Ishikawa (cell line): ENCODE measurements around the gene ABCA9.

Experiments
- CEBPB ChIP-seq: IDR thresholded peaks from 2 replicates; pipeline ENCODE4 v1.6.1; 2012
- CREB1 ChIP-seq: IDR thresholded peaks from 2 replicates; pipeline ENCODE4 v1.6.1; 2012; ENCODE audit warnings: low read depth
- EGR1 ChIP-seq: IDR thresholded peaks from 2 replicates; pipeline ENCODE4 v1.6.1; 2012
- EP300 ChIP-seq: IDR thresholded peaks from 2 replicates; pipeline ENCODE4 v1.6.1; 2012; ENCODE audit warnings: borderline replicate concordance
- FOXM1 ChIP-seq: IDR thresholded peaks from 2 replicates; pipeline ENCODE4 v1.6.1; 2012; ENCODE audit warnings: low read depth, borderline replicate concordance
- MAX ChIP-seq: IDR thresholded peaks from 2 replicates; pipeline ENCODE4 v1.6.1; 2012
- NFIC ChIP-seq: IDR thresholded peaks from 2 replicates; pipeline ENCODE4 v1.6.1; 2012
- RAD21 ChIP-seq: IDR thresholded peaks from 2 replicates; pipeline ENCODE4 v1.6.1; 2012; ENCODE audit warnings: low read depth
- TAF1 ChIP-seq: IDR thresholded peaks from 2 replicates; pipeline ENCODE4 v1.6.1; 2012; ENCODE audit warnings: low read depth, mild to moderate bottlenecking
- TCF12 ChIP-seq: IDR thresholded peaks from 2 replicates; pipeline ENCODE4 v1.6.1; 2012; ENCODE audit warnings: low read depth
- TEAD4 ChIP-seq: IDR thresholded peaks from 2 replicates; pipeline ENCODE4 v1.6.1; 2012
- USF1 ChIP-seq: IDR thresholded peaks from 2 replicates; pipeline ENCODE4 v1.6.1; 2012
- YY1 ChIP-seq: IDR thresholded peaks from 2 replicates; pipeline ENCODE4 v1.6.1; 2012; ENCODE audit warnings: low read depth
- ZBTB7A ChIP-seq: IDR thresholded peaks from 2 replicates; pipeline ENCODE4 v1.6.1; 2012; ENCODE audit warnings: low read depth
- TF ChIP-seq, protein P1 (sequence below): IDR thresholded peaks from 2 replicates; pipeline ENCODE4 v1.6.1; 2012; ENCODE audit warnings: low read depth, mild to moderate bottlenecking

ABCA9 gene

GRCh38 chr17:69060822-69061221 lies at the start of gene ABCA9:
Gene ABCA9 (minus strand): TSS chr17:69060927. CDS start chr17:69051126, 9,801 bp downstream.
- TF ChIP-seq, protein P1, sequence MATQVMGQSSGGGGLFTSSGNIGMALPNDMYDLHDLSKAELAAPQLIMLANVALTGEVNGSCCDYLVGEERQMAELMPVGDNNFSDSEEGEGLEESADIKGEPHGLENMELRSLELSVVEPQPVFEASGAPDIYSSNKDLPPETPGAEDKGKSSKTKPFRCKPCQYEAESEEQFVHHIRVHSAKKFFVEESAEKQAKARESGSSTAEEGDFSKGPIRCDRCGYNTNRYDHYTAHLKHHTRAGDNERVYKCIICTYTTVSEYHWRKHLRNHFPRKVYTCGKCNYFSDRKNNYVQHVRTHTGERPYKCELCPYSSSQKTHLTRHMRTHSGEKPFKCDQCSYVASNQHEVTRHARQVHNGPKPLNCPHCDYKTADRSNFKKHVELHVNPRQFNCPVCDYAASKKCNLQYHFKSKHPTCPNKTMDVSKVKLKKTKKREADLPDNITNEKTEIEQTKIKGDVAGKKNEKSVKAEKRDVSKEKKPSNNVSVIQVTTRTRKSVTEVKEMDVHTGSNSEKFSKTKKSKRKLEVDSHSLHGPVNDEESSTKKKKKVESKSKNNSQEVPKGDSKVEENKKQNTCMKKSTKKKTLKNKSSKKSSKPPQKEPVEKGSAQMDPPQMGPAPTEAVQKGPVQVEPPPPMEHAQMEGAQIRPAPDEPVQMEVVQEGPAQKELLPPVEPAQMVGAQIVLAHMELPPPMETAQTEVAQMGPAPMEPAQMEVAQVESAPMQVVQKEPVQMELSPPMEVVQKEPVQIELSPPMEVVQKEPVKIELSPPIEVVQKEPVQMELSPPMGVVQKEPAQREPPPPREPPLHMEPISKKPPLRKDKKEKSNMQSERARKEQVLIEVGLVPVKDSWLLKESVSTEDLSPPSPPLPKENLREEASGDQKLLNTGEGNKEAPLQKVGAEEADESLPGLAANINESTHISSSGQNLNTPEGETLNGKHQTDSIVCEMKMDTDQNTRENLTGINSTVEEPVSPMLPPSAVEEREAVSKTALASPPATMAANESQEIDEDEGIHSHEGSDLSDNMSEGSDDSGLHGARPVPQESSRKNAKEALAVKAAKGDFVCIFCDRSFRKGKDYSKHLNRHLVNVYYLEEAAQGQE: no peak
- no peak for TF ChIP-seq TEAD4
- no peak for TF ChIP-seq FOXM1
- no peak for TF ChIP-seq CREB1
- no peak for TF ChIP-seq EP300

DNA sequence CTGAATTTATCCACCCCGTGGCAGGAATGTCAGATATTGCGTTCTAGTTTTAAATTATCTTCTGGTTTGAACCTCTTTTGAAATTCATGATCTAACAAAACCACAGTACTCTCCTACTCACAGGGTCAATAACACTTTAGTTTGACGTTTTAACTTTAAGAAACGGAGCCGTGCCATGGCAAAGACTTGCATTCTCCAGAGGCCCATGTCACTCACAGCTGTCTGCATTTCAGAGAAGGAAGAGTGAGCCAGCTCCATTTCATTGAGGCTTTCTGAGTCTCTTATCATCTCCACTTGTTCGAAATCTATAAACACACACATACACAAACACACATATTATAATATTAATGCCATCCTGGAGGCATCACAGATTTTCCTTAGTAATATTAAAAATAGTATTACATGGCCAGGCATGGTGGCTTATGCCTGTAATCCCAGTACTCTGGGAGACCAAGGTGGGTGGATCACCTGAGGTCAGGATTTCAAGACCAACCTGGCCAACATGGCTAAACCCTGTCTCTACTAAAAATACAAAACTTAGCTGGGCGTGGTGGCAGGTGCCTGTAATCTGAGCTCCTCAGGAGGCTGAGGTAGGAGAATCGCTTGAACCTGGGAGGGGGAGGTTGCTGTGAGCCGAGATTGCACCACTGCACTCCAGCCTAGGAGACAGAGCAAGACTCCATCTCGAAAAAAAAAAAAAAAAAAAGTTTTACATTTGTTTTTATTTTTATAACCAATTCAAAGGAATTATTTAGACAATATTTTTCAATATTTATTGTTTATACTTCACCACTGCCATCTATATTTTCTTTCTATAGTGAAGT lies 45.4 kb upstream of the ABCA9 start:
- TF ChIP-seq MAX: no peak
- no peak for TF ChIP-seq ZBTB7A
- no peak for TF ChIP-seq USF1
- TF ChIP-seq TCF12: no peak
- TF ChIP-seq YY1: no peak
- TF ChIP-seq, protein P1: no peak
- no peak for TF ChIP-seq EGR1
- TF ChIP-seq FOXM1: no peak
- TF ChIP-seq RAD21: no peak
- no peak for TF ChIP-seq CREB1
- no peak for TF ChIP-seq TEAD4
- no peak for TF ChIP-seq CEBPB

DNA sequence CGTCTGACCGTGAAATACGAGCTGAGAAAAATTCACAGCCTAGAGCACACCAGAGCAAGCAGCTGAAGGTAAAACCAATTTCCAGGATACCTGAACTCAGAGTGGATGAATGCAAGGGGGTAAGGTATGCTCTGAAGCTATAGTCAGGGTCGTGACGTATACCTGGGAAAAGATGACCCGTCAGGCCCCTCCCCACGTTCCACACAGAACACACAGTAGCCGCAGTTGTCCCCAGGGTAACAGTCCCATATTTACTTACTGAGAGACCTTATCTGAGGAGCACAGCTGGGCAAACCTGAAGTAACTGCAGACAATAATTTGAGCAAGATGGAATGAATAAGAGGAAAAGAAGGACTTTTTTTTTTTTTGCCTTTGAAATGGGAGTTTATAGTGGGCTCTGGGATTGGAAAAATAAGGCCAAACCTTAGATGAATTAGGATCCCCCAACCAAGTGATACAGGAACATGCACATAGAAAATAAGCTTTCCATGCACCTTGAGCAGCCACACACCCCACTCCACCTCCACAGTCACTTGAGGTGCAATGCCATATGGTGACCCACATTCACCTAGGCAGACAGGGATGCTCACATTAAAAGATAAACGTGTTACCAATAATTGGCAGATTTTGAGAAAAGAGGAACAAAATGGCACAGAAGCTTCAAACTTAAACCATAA lies 43.0 kb upstream of the ABCA9 start:
- no peak for TF ChIP-seq TEAD4
- no peak for TF ChIP-seq USF1
- TF ChIP-seq TAF1: no peak
- TF ChIP-seq NFIC: no peak
- no peak for TF ChIP-seq EGR1
- no peak for TF ChIP-seq RAD21
- no peak for TF ChIP-seq EP300
- TF ChIP-seq TCF12: no peak
- no peak for TF ChIP-seq CREB1
- TF ChIP-seq FOXM1: no peak
- TF ChIP-seq, protein P1: no peak
- TF ChIP-seq MAX: no peak
- no peak for TF ChIP-seq ZBTB7A

DNA sequence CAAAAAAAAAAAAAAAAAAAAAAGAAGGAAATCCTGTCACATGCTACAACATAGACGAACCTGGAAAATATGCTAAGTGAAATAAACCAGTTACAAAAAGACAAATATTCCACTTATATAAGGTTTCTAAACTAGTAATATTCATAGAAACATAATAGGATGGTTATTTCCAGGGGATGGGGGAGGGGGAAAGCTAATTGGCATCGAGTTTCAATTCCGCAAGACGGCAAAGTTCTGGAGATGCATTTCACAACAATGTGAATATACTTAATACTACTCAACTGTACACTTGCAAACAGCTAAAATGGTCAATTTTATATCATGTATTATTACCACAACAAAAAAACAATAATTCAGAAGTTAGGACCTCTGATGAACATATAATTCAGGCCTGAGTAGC lies 37.9 kb upstream of the ABCA9 start:
- no peak for TF ChIP-seq EGR1
- no peak for TF ChIP-seq RAD21
- no peak for TF ChIP-seq TCF12
